Vagina (tissue), 2 donors: ENCODE data around the gene ORC6. TPM values are rescaled to one million over a fixed set of nuclear protein-coding genes. Genes with fewer than 3 reads are reported as not detected.

Source experiments
- DNase-seq, 2 donors: peaks; one replicate each; pipeline ENCODE4 v3.0.0-alpha.2; 2017; ENCODE audit errors: extremely low spot score in 2 of 2
- H3K27ac ChIP-seq: fragments of 200-600 bp; sonication (generic); one replicate; pipeline ENCODE4 v1.5.1; 2019
- H3K27me3 ChIP-seq: fragments of 200-600 bp; sonication (generic); one replicate; pipeline ENCODE4 v1.5.1; 2019
- H3K36me3 ChIP-seq, 2 donors: fragments of 200-600 bp; sonication (generic); one replicate each; pipeline ENCODE4 v1.5.1; 2017 to 2019
- H3K4me1 ChIP-seq: fragments of 200-600 bp; sonication (generic); one replicate; pipeline ENCODE4 v1.5.1; 2019
- H3K4me3 ChIP-seq, 2 donors: fragments of 200-600 bp; sonication (generic); 1 replicate in 1 of 2; 2 replicates in 1 of 2; pipeline ENCODE4 v1.5.1; 2016 to 2019
- H3K9me3 ChIP-seq: fragments of 200-600 bp; sonication (generic); one replicate; pipeline ENCODE4 v1.5.1; 2019
- CTCF ChIP-seq, 3 experiments: fragments of 450-650 bp in 2 of 3; fragments of 200-600 bp in 1 of 3; sonication (generic) in 1 of 3; IDR thresholded peaks; one replicate each; pipeline ENCODE4 v1.5.1; 2017 to 2019; ENCODE audit warnings: antibody characterized with exemption in 3 of 3, mild to moderate bottlenecking in 2 of 3, moderate library complexity in 2 of 3
- POLR2A ChIP-seq, 2 donors: fragments of 450-650 bp; IDR thresholded peaks; one replicate each; pipeline ENCODE4 v1.6.1; 2017; ENCODE audit warnings: antibody characterized with exemption in 2 of 2, mild to moderate bottlenecking in 2 of 2, moderate library complexity in 2 of 2
- POLR2AphosphoS5 ChIP-seq, 2 donors: sonication (generic); formaldehyde crosslinking; IDR thresholded peaks; one replicate each; pipeline ENCODE4 v1.9.0; 2017; ENCODE audit warnings: antibody characterized with exemption in 2 of 2, mild to moderate bottlenecking in 2 of 2, low read depth in 1 of 2; ENCODE audit not compliant: insufficient read depth in 1 of 2
- intact Hi-C: fragments of 100-400 bp; cut with DNase I; formaldehyde crosslinking; loops from one replicate; pipeline ENCODE4 v1.15.1; 2023
- total RNA-seq: library from RNA; depleted of rRNA; stranded (reverse); fragments of >200 nt; gene quantifications from one replicate; pipeline ENCODE4 v1.2.3, GENCODE V29; 2016

The ORC6 gene
- total RNA-seq, 1 donor from 2014 or later = 2.2 TPM

- Histone ChIP-seq H3K27me3 (no peaks in the 10 kb centered on the region), H3K4me3 (no peak overlapping the region), H3K27ac (no peak overlapping the region), H3K4me1 (no peaks in the 10 kb centered on the region), H3K36me3 (no peaks in the 10 kb centered on the region), H3K9me3 (no peaks in the 10 kb centered on the region)
- DNase-seq = no peak
- intact Hi-C loops = no loop called here
- TF ChIP-seq POLR2AphosphoS5 (IDR thresholded peaks at IDR 0.05; ENCODE audit: insufficient read depth in 1 of 2, low read depth in 1 of 2) (no peak), CTCF (IDR thresholded peaks at IDR 0.05) (no peak), POLR2A (IDR thresholded peaks at IDR 0.05) (no peak)
These were observed 42.5 kb downstream of the ORC6 start for GRCh38 chr16:46731691-46732555.

- DNase-seq = no peak
These were observed 43.1 kb downstream of the ORC6 start for GRCh38 chr16:46732561-46732960.

GRCh38 chr16:46733319-46733830 is 43.9 kb downstream of the ORC6 start:
- H3K27me3 ChIP-seq = no peaks in the 10 kb centered on the region
- TF ChIP-seq POLR2A (IDR thresholded peaks at IDR 0.05) = no peak
- no peak for TF ChIP-seq CTCF (IDR thresholded peaks at IDR 0.05)
- TF ChIP-seq POLR2AphosphoS5 (IDR thresholded peaks at IDR 0.05; ENCODE audit: insufficient read depth in 1 of 2, low read depth in 1 of 2) = no peak
- DNase-seq = no peak
- H3K27ac ChIP-seq = no peak overlapping the region
- H3K4me3 ChIP-seq = no peak overlapping the region
- intact Hi-C loops = no loop called here
- H3K4me1 ChIP-seq = no peaks in the 10 kb centered on the region
- H3K36me3 ChIP-seq = no peaks in the 10 kb centered on the region
- no peaks in the 10 kb centered on the region for H3K9me3 ChIP-seq

More at GRCh38 chr16:46732561-46732960, 43.1 kb downstream of the ORC6 start:
- no peak overlapping the region for H3K27ac ChIP-seq
- no peak for TF ChIP-seq CTCF (IDR thresholded peaks at IDR 0.05)
- TF ChIP-seq POLR2A (IDR thresholded peaks at IDR 0.05) = no peak
- TF ChIP-seq POLR2AphosphoS5 (IDR thresholded peaks at IDR 0.05; ENCODE audit: insufficient read depth in 1 of 2, low read depth in 1 of 2) = no peak
- no peaks in the 10 kb centered on the region for H3K4me1 ChIP-seq
- H3K4me3 ChIP-seq = no peak overlapping the region
- intact Hi-C loops = no loop called here
- no peaks in the 10 kb centered on the region for H3K36me3 ChIP-seq
- H3K9me3 ChIP-seq = no peaks in the 10 kb centered on the region
- H3K27me3 ChIP-seq = no peaks in the 10 kb centered on the region

- H3K9me3 ChIP-seq = no peaks in the 10 kb centered on the region
- no peak for DNase-seq
- TF ChIP-seq CTCF (IDR thresholded peaks at IDR 0.05) = no peak
- no peak for TF ChIP-seq POLR2AphosphoS5 (IDR thresholded peaks at IDR 0.05; ENCODE audit: insufficient read depth in 1 of 2, low read depth in 1 of 2)
- no peak for TF ChIP-seq POLR2A (IDR thresholded peaks at IDR 0.05)
- intact Hi-C loops = no loop called here
- H3K27me3 ChIP-seq = no peaks in the 10 kb centered on the region
- no peak overlapping the region for H3K27ac ChIP-seq
- H3K36me3 ChIP-seq = no peaks in the 10 kb centered on the region
- H3K4me3 ChIP-seq = no peak overlapping the region
- H3K4me1 ChIP-seq = no peaks in the 10 kb centered on the region
These were observed 47.2 kb downstream of the ORC6 start for GRCh38 chr16:46736695-46737094.
